GM23338 (cell line): Measurements from ENCODE around the gene OR51T1.

Experiments used
- CREB1 ChIP-seq: fragments of 250-450 bp; sonication (Bioruptor Pico); IDR thresholded peaks from 2 replicates; pipeline ENCODE4 v1.5.0; 2020; ENCODE audit warnings: low read depth, mild to moderate bottlenecking, moderate library complexity
- EZH2 ChIP-seq: fragments of 200-600 bp; sonication (generic); IDR thresholded peaks from one replicate; pipeline ENCODE4 v1.8.0; 2017; ENCODE audit warnings: antibody characterized with exemption, mild to moderate bottlenecking, low read depth; ENCODE audit not compliant: unreplicated experiment
- EZH2phosphoT487 ChIP-seq: fragments of 200-600 bp; sonication (generic); IDR thresholded peaks from one replicate; pipeline ENCODE4 v1.8.1; 2018; ENCODE audit warnings: antibody characterized with exemption; ENCODE audit not compliant: unreplicated experiment
- JUNB ChIP-seq: IDR thresholded peaks from one replicate; pipeline ENCODE4 v1.6.1; 2016; ENCODE audit warnings: antibody characterized with exemption; ENCODE audit not compliant: unreplicated experiment
- POLR2AphosphoS5 ChIP-seq: IDR thresholded peaks from 2 replicates; pipeline ENCODE4 v1.6.1; 2016; ENCODE audit warnings: antibody characterized with exemption, low read depth
- STAT1 ChIP-seq: IDR thresholded peaks from one replicate; pipeline ENCODE4 v1.6.1; 2016; ENCODE audit warnings: antibody characterized with exemption; ENCODE audit not compliant: unreplicated experiment
- TF ChIP-seq, protein P1 (sequence below): IDR thresholded peaks from one replicate; pipeline ENCODE4 v1.6.1; 2018; ENCODE audit warnings: antibody characterized with exemption; ENCODE audit not compliant: unreplicated experiment
- TF ChIP-seq, protein P2 (sequence below), 2 experiments: fragments of 200-600 bp in 1 of 2; sonication (generic) in 1 of 2; conservative IDR thresholded peaks; 2 replicates each; pipeline versions ENCODE4 v1.5.1 to v1.6.1; 2016 to 2017; ENCODE audit warnings: antibody characterized with exemption in 2 of 2, low read depth in 2 of 2, mild to moderate bottlenecking in 2 of 2, moderate library complexity in 1 of 2
- TF ChIP-seq, protein P3 (sequence below): IDR thresholded peaks from 2 replicates; pipeline ENCODE4 v1.6.1; 2016; ENCODE audit warnings: antibody characterized with exemption

GRCh38 chr11:4891996-4892640 lies 10.4 kb downstream of the OR51T1 start:
- TF ChIP-seq, protein P1, sequence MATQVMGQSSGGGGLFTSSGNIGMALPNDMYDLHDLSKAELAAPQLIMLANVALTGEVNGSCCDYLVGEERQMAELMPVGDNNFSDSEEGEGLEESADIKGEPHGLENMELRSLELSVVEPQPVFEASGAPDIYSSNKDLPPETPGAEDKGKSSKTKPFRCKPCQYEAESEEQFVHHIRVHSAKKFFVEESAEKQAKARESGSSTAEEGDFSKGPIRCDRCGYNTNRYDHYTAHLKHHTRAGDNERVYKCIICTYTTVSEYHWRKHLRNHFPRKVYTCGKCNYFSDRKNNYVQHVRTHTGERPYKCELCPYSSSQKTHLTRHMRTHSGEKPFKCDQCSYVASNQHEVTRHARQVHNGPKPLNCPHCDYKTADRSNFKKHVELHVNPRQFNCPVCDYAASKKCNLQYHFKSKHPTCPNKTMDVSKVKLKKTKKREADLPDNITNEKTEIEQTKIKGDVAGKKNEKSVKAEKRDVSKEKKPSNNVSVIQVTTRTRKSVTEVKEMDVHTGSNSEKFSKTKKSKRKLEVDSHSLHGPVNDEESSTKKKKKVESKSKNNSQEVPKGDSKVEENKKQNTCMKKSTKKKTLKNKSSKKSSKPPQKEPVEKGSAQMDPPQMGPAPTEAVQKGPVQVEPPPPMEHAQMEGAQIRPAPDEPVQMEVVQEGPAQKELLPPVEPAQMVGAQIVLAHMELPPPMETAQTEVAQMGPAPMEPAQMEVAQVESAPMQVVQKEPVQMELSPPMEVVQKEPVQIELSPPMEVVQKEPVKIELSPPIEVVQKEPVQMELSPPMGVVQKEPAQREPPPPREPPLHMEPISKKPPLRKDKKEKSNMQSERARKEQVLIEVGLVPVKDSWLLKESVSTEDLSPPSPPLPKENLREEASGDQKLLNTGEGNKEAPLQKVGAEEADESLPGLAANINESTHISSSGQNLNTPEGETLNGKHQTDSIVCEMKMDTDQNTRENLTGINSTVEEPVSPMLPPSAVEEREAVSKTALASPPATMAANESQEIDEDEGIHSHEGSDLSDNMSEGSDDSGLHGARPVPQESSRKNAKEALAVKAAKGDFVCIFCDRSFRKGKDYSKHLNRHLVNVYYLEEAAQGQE: no peak
- TF ChIP-seq, protein P2, sequence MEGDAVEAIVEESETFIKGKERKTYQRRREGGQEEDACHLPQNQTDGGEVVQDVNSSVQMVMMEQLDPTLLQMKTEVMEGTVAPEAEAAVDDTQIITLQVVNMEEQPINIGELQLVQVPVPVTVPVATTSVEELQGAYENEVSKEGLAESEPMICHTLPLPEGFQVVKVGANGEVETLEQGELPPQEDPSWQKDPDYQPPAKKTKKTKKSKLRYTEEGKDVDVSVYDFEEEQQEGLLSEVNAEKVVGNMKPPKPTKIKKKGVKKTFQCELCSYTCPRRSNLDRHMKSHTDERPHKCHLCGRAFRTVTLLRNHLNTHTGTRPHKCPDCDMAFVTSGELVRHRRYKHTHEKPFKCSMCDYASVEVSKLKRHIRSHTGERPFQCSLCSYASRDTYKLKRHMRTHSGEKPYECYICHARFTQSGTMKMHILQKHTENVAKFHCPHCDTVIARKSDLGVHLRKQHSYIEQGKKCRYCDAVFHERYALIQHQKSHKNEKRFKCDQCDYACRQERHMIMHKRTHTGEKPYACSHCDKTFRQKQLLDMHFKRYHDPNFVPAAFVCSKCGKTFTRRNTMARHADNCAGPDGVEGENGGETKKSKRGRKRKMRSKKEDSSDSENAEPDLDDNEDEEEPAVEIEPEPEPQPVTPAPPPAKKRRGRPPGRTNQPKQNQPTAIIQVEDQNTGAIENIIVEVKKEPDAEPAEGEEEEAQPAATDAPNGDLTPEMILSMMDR (conservative IDR thresholded peaks at IDR 0.05; ENCODE audit: low read depth in 2 of 2): no peak
- TF ChIP-seq POLR2AphosphoS5 (no peak), EZH2 (no peak), CREB1 (CRISPR knock-in tag) (no peak), STAT1 (no peak), JUNB (no peak), EZH2phosphoT487 (no peak)
- TF ChIP-seq, protein P3, sequence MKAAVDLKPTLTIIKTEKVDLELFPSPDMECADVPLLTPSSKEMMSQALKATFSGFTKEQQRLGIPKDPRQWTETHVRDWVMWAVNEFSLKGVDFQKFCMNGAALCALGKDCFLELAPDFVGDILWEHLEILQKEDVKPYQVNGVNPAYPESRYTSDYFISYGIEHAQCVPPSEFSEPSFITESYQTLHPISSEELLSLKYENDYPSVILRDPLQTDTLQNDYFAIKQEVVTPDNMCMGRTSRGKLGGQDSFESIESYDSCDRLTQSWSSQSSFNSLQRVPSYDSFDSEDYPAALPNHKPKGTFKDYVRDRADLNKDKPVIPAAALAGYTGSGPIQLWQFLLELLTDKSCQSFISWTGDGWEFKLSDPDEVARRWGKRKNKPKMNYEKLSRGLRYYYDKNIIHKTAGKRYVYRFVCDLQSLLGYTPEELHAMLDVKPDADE: no peak
